Measurements from ENCODE around the gene CYP2W1.

CYP2W1 gene

DNA sequence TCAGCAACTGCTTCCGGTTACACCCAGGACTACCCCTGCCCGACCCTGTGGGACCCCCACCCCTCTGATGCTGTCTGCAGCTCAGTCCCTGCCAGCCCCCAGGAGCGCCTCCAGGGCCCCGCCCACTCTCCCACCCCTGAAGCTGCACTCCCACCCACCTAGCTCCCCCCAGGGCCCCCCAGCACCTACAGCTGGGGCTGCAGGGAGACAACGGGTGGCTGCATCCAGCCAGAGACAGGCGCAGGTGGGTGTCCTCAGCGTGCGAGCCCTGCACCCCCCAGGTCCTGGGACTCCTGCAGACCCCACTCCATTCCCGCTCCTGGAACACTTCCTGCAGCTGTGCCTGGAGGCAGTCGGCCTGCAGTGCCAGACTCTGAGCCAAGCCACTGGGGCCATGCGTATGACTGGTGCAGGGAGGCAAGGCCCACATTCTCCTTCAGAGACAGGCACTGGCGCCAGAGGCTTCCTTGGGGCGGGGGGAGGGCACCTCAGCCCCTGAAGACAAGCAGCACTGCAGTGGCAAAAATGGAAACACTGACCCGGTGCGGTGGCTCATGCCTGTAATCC lies 6.1 kb downstream of the CYP2W1 start:
- Mint-ChIP-seq H3K36me3 (ENCODE audit: low read depth) (no peaks in the 10 kb centered on the region), H3K4me1 (peaks cover 20% of the 10 kb centered on the region), H3K27ac (no peak overlapping the region), H3K9me3 (no peaks in the 10 kb centered on the region), H3K4me3 (no peak overlapping the region), H3K27me3 (ENCODE audit: low read depth) (peaks cover 4% of the 10 kb centered on the region)
- TF ChIP-seq, protein P1, sequence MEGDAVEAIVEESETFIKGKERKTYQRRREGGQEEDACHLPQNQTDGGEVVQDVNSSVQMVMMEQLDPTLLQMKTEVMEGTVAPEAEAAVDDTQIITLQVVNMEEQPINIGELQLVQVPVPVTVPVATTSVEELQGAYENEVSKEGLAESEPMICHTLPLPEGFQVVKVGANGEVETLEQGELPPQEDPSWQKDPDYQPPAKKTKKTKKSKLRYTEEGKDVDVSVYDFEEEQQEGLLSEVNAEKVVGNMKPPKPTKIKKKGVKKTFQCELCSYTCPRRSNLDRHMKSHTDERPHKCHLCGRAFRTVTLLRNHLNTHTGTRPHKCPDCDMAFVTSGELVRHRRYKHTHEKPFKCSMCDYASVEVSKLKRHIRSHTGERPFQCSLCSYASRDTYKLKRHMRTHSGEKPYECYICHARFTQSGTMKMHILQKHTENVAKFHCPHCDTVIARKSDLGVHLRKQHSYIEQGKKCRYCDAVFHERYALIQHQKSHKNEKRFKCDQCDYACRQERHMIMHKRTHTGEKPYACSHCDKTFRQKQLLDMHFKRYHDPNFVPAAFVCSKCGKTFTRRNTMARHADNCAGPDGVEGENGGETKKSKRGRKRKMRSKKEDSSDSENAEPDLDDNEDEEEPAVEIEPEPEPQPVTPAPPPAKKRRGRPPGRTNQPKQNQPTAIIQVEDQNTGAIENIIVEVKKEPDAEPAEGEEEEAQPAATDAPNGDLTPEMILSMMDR (IDR thresholded peaks at IDR 0.05; ENCODE audit: unreplicated experiment in 3 of 3): no peak

DNA sequence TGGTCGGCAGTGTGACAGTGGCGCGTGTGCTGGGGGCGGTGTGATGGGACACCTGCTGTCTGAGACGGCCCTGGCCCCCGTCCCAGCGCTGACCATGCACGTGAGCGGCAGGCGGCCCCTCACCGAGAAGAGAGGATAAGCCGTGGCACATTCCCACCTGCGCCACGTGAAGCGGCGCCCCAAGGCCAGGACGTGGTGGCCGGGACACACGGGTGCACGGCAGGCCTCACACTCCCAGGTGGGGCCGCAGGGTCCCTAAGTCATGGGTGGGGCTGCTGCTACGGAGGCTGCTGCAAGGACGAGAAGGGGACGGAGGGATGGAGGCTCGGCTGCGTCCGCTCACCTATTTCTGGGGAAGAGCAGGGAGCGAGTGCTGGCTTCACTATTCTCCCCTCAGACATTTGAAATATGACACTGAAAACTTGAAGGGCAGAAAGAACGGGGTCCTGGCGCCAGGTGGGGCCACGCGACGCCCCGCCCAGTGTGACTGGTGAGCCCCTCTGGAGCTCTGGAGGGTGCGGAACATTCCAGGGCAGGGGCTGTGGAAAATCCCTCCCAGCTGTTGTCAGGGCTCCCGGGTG lies 7.5 kb downstream of the CYP2W1 start:
- no peak overlapping the region for H3K4me3 Mint-ChIP-seq
- H3K27ac Mint-ChIP-seq: no peak overlapping the region
- no peaks in the 10 kb centered on the region for H3K36me3 Mint-ChIP-seq (ENCODE audit: low read depth)
- no peaks in the 10 kb centered on the region for H3K9me3 Mint-ChIP-seq
- peaks cover 19% of the 10 kb centered on the region for H3K4me1 Mint-ChIP-seq
- peaks cover 4% of the 10 kb centered on the region for H3K27me3 Mint-ChIP-seq (ENCODE audit: low read depth)
- TF ChIP-seq, protein P1 (IDR thresholded peaks at IDR 0.05; ENCODE audit: unreplicated experiment in 3 of 3): no peak

DNA sequence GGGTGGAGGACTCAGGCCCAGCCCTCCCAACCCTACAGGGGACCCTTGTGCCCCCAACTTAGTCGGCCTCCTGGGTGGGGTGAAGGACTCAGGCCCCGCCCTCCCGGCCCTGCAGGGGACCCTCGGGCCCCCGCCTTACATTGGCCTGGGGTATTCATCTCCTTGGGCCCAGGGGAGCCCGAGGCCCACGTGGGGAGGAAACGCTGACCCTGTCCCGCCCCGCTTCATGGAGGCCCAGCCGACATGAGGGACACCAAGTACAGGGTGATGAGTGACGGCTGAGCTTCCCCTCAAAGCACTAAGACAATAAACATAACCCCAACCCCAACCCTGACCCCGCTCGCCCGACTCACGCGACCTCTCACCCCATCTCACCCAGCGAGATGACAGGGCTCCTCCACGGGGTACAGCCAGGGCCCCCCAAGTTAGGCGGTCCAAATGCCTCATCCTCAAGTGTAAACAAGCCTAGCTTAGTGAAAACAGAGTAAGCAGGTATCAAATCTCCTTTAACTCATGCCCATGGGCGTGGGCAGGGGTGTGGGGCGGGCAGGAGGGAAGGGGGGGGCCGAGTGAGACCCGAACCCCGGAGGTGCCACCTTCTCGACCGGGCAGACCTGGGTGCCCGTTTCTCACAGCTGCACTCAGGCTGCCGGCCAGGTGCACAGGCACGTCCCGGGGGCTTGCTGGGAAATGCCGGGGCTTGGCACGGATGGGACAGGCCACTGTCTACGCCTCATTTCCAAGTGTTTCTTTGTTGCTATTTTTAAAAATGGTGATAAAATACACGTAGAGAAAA lies 8.2 kb downstream of the CYP2W1 start:
- peak overlapping the region in 1 of 3 experiments; percentile 44 for H3K27ac Mint-ChIP-seq
- H3K9me3 Mint-ChIP-seq: no peaks in the 10 kb centered on the region
- no peak overlapping the region for H3K4me3 Mint-ChIP-seq
- TF ChIP-seq, protein P1 (IDR thresholded peaks at IDR 0.05; ENCODE audit: unreplicated experiment in 3 of 3): no peak
- H3K27me3 Mint-ChIP-seq (ENCODE audit: low read depth): peaks cover 4% of the 10 kb centered on the region
- H3K36me3 Mint-ChIP-seq (ENCODE audit: low read depth): no peaks in the 10 kb centered on the region
- H3K4me1 Mint-ChIP-seq: peaks cover 15% of the 10 kb centered on the region

DNA sequence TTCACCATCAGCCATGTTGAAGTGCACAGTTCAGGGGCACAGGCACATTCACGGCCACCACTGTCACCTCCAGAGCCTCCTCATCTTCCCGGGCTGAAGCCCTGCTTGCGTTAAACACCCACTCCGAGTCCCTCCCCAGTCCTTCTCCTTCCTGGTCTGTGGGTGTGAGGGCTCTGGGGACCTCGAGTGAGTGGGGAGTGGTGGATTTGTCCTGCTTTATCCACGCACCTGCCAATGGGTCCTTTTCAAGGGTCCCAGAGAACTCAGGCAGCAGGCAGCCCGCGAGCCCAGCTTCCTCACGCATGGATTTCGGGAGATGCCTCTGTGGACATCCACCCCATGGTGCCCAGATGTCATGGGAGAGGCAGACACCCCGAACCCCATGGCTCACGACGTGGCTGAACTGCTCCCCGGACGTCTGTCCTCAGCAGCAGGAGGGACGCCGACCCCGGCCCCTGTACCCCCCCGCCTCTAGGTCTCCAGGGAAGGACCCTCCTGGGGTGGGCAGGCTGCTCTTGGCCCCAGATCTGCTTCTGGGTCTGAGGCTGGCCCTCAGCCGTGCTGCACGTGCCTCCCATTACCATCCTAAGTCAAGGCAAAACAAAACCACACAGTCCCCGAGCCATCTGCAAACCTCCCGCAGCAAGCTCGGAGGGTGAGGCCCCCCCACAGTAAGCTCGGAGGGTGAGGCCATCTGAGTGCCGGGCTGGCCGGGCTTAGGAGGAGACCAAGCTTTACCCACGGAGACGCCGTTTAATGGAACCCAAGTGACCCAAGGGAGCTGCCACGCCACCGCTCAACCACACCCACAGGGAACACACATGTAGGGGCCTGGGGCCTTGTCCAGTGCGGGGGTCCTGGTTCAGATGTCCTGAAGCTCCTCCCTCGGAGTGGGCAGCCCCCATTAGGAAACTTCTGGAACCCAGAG lies 9.0 kb downstream of the CYP2W1 start:
- Mint-ChIP-seq H3K27ac (no peak overlapping the region), H3K9me3 (no peaks in the 10 kb centered on the region), H3K36me3 (ENCODE audit: low read depth) (no peaks in the 10 kb centered on the region), H3K4me1 (peaks cover 15% of the 10 kb centered on the region), H3K4me3 (no peak overlapping the region), H3K27me3 (ENCODE audit: low read depth) (peaks cover 4% of the 10 kb centered on the region)
- TF ChIP-seq, protein P1 (IDR thresholded peaks at IDR 0.05; ENCODE audit: unreplicated experiment in 3 of 3): no peak

DNA sequence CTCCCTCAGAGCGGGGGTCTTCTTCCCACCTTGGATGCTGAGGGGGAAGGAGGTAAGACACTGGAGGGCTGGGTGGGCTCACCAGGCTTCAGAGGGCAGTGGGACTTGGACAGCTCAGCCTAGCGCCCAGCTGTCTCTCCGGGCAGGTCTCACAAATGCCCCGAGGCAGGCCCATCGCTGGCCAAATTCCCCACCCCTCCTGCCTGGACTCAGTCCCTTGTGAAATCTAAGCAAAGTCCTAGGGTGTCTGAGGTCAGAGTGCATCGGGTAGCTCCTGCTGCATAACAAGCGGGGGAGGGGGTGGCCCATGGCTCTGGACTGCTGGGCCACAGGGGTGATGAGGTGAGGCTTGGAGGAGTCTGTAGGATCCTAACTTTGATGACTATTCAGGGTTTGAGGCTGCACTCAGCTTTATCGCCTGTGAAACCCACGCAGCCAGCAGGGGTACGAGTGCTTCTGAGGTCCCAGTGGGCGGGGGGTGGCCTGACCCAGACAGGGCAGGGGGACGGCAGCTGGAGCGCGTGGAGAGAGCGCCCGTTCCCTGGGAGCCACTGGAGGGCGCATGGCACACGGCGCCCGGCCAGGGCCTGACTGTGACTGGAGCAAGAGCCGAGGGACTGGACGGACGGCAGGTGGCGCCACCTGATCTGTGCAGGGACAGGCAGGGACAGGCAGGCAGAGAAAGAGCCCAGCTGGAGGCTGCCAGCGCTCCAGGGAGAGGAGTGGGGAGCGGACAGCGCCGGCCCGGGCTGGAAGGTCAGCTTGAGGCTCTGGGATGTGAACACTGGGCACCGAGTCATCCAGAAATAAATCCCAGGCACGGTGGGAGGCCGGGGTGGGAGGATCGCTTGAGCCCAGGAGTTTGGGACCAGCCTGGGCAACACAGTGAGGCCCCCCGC lies 10.0 kb downstream of the CYP2W1 start:
- TF ChIP-seq, protein P1 (IDR thresholded peaks at IDR 0.05; ENCODE audit: unreplicated experiment in 3 of 3): peak; percentile 99 to 100 (median 99)
- Mint-ChIP-seq H3K36me3 (ENCODE audit: low read depth) (no peaks in the 10 kb centered on the region), H3K27ac (peak overlapping the region in 2 of 3 experiments; percentile 42 to 49), H3K9me3 (no peaks in the 10 kb centered on the region), H3K4me3 (peak overlapping the region in 1 of 3 experiments; percentile 31), H3K27me3 (ENCODE audit: low read depth) (peaks cover 4% of the 10 kb centered on the region), H3K4me1 (peaks cover 19% of the 10 kb centered on the region)

Measured in nephron (organoid).